GM21723 (cell line): ENCODE measurements around the gene HPS1.

ENCODE experiments used
- ATAC-seq: cut with Tn5 transposase; IDR thresholded peaks from one replicate; pipeline ENCODE4 v1.9.1; 2021; ENCODE audit warnings: mild to moderate bottlenecking, moderate library complexity; ENCODE audit not compliant: unreplicated experiment

HPS1 gene

DNA sequence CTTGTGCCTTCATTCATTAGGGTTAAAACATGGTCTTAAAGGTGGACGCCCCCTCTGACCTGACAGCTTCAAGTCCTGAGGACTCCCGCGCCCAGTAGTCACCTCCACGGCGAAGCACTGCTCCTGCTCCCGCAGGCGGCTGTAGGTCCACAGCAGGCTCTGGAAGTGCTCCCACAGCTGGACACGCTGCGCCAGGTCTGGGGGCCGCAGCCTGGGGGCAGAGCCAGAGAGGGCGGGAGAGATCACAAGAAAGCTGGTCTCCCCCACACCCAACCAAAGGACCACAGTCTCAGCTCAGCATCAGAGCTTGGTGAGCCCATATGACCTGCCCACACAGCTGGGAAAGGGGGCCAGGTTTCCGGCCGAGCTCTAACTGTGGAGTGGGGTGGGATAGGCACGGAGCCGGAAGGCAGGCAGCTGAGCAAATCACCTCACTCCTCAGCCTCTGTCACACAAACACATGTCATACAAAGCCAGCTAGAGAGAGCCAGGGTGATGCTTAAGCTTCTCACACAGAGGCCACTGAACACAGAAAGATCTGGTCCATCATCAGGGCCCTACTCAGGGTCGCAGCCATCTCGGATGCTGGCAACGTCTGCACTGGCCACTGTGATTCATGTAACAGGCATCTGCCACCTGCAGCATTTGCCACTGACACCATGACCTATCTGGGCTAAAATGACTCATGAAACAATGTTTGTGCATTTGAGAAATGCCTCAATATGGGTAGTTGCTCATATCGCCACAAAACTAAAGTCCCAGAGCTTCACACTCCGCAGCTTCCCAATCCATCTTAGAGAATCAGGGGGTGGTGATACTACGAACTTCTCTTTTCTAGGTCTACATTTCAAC lies 12.6 kb downstream of the HPS1 start:
- no peak for ATAC-seq

DNA sequence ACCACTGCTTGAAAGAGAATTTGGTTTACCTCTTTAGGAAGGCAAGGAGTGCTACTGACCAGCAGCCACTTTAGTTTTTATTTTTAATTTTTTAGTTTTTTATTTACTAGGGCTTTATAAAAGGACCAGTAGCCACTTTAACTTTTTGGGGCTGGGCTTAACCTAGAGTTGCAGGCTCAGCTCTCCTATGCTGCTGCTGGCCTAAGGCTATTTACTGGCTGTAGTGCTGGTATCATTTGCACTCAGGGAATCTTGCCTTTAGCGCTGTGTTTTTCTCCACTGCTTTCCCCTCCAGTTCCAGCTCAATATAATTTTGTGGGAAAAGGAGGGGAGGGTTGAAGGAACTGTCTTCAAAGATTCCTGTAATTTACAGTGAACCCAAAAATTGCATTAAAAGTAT lies 13.4 kb downstream of the HPS1 start:
- ATAC-seq: no peak

DNA sequence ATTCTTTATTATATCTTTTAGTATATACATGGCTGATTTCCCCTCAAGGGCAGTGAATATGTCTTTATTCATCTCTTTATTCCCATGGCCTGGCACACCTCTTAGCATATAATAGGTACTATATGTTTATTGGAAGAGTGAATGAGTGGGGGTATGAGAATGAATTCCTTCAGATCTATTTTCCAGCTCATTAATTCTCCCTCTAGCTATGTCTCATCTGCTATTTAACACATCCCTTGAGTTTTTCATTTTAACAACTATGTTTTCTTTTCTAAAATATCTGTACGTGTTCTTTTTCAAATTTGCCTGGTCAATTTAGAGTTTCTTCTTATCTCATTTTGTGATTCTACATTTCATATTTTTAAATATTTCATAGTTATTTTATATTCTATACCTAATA lies 14.4 kb downstream of the HPS1 start:
- no peak for ATAC-seq

DNA sequence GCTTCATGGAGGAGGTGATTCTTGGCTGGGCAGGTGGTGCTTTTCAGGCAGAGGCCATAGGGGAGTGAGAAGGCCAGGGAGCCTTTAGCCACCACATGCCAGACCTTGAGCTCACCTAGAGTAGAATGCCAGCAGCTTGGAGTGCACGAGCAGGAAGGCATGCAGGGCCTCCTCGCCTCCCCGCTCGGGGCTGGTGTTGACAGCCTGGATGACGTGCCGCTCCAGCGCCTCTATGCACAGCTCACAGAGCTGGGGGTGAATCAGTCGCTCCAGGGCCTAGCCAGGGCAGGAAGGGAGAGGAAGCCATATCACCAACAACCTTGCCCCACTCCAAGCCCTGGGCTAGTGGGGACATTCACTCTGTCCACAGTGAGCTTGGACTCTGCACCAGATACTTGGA lies 15.7 kb downstream of the HPS1 start:
- ATAC-seq: no peak

DNA sequence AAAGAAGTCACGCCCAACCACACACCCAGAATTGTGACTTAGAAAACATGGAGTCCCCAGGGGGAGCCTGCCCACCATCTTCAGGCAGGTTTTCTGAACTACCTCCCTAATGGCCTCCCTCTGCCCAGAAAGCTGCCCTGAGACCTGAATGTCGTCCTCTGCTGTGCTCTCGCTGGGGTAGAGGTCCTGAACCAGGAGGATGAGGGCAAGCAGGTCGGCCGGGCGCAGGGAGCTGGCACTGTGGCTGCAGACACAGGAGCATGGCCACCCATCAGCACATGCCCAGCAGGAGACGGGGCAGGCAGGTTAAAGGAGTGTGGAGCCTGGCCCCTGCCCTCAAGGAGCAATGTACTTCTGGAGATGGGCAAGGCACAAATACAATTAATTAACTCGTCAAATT lies 16.3 kb downstream of the HPS1 start:
- ATAC-seq: no peak

DNA sequence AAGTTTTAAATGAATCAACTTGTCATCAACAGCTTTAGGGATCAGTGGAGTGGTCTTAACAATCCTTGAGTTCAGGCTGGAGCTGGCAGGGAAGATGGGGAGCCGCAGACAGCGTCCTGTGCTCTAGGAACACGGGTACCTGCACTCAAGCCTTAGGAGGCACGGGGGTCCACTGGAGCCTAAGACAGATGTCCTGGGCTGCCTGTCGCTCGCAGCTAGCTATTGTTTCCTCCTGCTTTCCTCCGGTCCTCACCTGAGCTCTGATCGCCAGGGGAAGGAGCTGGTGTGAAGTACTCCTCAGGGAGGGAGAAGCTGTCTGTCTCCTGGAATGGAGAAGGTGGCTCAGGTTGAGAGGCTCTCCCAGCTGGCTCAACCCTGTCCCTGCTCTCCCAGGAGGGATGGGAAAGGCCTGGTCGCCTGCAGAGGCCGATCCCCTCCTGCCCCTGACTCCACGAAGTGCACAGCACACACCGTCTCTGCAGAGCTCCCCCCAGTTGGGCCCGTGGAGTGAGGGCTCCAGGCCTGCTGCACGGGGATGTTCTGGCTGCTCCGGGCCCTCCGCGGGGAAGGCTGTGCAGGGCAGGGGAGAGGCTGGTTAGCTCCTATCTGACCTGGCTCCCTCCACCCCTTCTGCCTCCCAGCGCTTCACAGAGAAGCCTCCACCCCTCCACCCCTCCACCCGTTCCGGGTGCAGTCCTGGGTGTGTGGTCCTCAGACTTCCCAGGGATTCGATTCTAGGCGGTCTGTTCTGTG lies 17.2 kb downstream of the HPS1 start:
- ATAC-seq: no peak

DNA sequence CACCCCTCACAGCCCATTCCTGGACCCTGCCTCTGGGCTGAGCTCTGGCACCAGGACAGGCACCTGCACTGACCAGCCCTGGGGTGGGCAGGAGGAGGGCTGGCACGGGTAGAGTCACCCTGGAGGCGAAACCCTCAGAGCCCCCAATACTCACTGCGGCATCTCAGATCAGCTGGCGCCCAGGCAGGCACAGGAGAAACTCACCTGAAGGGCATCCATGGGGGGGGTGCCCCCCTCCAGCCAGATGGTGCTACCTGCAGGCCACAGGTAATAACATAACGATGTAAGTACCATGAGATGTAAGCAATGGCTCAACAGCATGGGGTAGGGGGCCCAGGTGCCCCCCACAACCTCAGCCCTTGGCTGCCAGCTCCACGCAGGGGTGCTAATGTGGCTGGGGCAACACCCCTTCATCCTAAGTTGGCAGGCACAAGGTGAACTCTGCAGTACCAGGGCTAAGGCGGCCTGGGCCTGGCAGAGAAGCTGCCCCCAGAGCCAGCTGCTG lies 19.7 kb downstream of the HPS1 start:
- ATAC-seq: no peak

DNA sequence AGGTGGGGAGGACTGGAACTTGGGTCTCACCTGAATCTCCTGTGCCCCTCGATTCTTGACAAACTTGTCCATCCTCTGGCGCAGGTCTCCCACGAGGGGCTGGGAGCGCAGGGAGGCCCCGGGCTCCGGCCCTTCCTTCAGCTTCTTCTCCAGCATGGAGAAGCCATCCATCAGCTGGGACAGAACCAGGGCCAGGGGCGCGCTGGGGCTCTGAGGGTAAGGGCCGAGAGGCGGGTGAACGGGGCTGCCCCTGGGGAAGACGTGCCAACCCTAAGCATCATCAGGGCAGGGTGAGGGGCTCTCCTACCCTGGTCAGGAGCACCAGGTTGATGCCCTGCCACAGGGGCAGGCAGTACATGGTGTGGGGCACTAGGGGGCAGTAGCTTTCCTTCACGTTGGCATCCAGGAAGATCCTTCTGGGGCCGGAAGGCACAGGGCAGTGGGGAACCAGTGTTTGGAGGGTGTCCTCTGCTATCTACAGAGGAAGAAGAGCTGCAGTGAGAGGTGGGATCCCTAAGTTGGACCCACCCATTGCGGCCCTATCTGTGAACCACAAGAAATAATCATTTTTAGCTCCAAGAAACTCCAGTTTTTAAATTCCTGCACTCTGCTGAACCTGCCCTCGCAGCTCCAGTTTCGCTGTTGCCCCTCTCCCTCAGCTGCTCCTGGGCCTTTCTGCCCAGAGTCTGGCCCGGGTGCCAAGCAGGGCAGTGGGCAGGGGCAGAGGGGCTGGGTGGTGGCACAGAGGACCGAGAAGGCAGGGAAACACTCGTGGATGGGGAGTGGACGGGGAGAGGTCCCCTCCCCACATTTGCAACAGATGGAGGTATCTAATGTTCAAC lies 21.0 kb downstream of the HPS1 start:
- peak; percentile 70 for ATAC-seq

DNA sequence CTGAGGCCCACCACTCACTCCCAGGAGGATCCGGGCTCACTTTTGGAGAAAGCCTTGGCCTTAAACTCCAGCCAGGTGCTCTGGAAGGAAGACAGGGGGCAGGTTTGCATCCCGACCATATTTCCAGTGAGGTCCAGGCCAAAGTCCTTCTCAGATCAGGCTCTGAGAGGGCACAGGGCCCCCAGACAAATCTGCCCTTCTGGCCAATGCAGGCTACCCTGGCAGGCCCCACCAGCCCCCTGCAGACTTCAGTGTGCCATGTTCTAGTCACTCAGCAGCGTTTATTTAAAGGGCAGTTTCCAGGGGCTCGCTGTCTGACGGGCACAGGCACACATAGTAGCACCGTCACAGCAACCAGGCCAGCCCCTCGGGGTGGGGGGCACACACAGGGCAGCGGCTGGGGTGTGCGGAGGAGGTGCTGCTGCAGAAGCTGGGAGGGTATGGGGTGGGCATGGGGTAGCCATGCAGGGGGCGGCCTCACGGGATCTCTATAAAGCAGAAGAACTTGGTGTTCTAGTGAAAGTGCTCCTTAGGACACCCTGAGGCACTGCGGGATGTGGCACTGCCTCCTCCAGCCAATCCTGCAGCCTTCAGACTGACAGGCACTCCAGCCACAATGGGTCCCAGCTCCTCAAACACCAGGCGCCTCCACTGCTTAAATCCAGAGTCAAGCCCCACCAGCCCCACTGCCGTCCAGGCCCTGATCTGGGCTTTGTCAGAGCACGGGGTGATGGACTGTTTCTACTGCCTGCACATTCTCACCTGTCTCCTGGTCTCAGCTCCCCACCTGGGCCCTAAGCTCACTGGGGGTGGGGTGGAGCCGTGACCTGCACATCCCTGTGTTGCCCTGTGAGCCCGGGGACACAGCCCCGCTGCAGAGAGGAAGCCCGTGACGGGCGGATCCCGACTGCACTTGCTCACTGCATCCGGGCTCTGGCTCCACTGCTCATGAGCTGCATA lies 22.2 kb downstream of the HPS1 start:
- no peak for ATAC-seq

DNA sequence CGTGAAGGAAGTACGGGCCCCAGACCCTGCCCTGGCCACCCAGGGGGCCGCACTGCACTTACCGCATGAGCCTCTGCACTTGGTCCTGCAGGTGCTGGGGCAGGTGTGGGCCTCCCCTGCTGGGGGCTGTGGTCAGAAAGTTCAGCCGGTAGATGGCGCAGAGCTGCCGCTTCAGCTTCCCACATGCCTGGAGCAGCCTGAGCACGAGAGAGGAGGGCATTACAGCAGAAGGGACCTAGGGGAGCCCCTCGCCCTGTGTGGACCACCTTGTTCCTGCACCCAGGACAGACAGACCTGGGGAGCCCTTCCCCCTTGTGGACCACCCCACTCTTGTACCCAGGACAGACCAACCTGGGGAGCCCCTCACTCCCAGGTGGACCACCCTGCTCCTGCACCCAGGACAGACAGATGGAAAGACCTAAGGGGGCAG lies 23.0 kb downstream of the HPS1 start:
- ATAC-seq: no peak

DNA sequence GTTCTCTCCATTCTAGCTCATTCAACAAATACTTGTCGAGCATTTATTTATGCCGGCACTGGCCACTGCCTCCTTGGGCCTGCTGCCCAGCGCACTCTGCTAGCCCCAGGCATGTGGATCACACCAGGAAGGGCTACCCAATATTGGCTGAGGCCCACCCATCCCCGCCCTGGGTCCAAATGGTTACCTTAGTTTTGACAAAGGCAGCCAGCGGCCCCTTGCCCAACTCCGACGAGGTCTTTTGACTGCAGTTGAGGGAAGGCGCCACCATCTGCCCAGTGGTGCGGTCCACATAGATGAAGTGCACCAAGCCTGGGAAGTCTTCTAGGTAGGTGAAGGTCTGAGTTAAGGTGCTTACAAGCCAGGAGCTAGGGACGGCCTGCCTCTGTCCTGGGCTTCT lies 24.6 kb downstream of the HPS1 start:
- no peak for ATAC-seq

DNA sequence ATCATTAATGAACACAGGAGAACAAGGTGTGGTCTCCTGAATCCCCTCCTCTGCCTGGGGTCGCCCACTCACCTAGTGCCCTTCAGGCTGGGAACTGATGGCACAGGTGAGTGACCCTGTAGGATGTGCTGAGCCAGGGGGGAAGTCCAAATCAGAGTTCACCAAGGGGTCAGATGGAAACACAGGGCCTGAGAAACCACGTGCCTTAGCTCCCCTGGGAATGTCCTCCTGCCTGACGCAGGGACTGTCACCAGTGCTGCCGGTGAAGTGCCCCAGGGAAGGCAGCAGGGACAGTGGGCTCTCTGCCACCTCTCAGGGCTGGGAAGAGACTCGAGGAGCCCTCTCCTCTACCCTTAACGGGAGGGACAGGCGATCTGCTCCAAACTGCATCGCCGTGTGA lies 25.9 kb downstream of the HPS1 start:
- no peak for ATAC-seq

DNA sequence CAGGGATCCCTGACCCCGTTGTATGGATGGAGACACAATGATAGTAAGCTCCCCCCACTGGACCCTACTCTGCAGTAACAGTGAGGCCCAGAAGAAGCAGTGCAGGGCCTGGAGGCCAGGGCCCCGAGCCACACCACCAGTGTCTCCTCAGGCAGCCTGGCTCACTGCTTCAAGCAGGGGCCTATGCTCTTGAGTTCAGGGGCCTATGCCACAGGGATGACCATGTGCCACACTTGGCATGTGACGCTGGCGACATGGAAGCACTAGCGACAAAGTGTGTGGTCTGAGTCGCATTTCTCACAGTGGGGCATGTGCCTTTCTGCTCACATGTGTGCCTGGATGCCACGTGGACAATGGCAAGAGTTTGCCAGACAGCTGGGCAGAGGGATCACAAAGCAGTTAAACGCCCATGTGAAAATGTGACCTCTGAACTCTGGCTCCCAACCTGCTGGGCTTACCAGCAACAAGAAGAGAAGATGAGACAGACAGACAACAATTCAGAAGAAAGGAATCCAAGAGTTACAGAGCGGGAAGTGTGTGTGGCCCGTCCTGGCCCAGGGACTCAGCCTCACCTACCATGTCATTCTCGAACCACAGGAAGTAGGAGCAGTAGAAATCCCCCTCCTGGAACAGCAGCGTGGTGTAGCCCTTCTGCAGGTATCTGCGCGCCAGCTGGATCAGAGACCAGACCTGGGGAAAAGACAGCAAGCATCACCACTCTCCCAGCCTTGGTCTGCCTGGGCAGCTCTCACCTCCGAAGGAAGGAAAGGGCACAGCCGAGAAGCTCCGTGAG lies 27.1 kb downstream of the HPS1 start:
- no peak for ATAC-seq

DNA sequence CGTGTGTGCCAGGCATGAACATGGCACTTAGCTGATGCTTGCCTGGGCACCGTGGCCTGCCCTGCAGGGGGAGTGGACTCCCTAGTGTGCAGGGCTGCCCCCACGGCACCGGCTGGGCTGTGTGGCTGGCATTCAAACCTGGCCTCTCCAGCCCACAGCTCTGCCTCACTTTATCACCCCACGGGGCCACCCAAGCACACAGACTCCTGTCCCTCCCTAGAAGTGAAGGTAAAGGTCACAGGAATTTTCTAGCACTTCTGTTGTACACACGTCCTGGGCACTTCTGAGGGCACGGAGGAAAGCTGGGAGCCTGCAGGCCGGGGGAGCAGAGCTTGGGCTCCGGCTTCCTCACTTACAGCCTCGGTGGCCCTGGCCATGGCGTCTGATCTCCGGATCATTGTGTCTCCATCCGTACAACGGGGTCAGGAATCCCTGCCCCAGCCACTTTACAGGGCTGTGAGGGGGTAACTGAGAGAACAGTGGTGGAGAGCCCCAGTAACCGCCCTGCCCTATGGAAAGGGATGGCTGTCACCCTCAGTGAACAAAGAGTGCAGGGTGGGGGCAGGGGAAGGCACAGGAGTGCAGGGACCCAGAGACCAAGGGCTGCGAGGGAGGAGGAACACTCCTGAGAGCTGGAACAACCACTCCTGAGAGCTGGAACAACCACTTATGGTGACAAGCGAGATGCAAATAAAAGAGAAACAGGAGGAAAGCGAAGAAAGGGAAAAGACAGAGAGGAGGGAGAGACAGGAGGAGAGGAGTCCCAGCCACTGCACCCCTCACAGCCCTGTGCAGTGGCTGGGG lies 27.9 kb downstream of the HPS1 start:
- ATAC-seq: no peak

DNA sequence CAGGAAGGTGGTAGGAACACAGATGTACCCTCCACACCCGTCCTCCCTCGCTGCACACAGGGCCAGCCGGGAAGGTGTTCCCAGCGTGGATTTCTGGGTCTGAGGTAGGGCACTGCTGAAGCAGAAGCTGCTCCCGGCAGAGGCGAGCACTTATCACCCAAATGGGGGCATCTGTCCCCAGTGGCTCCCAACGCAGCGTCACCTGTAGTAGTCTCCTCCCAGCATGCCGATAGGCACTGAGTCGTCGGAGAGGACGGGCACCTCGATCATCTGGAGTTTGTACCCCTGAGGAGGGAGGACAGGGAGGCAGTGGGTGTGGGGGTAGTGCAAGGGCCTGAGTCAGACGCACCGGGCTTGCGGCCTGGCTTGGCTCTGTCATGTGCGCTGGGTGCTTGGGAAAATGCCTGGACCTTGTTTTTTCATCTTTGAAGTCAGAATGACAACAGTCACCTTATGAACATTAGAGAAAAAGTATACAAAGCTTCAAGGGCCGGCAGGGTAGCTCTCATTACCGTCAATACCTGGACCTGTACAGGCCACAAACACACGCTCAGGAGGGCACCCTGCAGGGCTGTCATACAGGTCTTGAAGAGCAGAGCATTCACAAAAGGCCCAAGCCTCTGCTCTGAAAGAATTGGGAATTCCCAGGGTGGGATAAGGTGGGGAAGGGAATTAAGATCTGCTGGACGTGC lies 28.6 kb downstream of the HPS1 start:
- ATAC-seq: no peak

DNA sequence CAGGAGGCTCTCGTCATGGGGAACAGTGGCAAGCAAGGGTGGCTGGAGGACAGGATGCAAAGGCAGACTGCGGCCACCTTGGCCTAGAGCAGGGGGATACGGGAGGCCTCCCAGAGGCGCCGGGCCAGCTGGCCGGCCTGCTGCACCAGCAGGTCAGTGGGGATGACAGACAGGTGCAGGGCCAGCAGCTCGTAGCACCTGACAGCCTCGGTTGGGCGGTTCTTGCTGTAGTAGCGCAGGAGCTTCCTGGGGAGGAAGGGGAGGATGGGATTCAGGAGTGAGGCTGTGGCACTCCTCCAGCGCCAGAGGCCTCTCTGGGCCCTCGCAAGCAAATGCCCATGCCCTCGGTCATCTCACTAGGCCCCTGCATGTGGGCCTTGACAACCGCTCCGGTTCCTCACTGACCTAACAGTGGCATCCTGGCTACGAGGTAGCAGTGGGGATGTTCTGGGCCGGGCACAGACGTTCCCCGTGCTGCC lies 29.2 kb downstream of the HPS1 start:
- ATAC-seq: no peak

DNA sequence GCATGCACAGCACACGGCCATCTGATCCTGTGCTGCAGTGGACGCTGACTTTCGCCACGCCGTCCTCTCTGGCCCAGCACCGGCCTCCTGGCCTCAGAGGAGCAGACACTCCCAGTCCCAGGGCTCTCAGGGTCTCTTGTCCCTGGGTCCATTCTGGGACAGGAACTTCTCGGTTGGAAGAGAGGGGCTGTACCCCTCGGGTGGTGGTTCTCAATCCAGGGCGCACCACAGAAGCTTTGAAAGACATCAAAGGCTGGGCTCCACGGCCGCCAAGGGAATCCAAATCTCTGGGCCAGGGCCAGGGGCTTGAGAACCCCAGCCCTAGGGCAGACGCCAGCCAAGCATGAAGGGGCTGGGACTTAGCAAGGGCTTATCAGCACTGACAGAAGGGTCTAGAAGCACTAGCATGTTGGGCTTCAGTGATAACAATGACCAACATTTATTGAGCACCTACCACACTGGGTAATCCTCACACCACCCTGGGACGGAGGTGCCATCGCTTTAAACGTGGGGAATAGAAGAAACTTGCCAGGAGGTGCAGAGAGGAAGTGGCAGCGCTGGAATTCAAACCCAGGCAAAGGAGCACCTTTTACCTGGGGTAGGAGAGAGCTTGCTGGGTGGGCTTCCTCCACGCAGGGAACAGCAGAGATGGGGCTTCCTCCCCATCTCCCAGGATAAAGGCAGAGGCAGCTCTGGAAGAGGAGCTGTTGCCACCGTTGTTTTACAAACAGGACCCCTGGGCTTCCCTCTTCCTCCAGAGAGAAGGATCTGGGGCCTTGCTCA lies 29.9 kb downstream of the HPS1 start:
- no peak for ATAC-seq
